ENCODE results near the gene PRPF40A. TPM values are rescaled to one million over a fixed set of nuclear protein-coding genes. Genes with fewer than 3 reads are reported as not detected.

Gene PRPF40A
- total and polyA plus RNA-seq, 2 of the 13 experiments (the other 11 are each of a cell fraction or from before 2014, with no cell fraction given) = 146 to 207 TPM

DNA sequence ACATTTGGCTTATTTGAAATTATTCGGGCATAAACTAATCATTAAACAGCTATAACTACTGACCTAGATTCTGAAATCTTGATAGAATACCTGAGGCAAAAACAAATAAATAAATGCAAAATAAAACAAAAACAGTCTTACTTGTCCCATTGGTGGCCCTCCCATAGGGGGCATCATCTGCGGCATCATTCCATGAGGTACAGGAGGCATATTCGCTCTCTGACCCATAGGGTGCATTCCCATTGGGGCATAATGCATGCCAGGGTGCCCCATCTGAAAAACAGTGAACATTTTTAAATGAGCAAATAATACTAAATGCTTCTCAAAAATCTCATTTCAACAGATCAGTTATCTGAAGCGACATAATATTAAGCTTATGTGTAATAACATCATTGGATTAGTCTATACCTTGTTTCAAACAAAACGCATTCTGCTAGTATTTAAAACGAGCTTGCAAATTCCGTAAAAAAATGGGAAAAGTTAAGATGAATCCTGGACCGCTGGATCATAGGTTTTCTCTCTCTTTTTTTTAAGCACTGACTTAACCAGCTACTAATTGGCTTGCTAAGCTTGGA is 1.3 kb downstream of the PRPF40A start:
- Histone ChIP-seq H2AFZ (ENCODE audit: low read length) (no peak overlapping the region), H3K79me2 (ENCODE audit: insufficient read depth, low read length) (peaks cover 85% of the 10 kb centered on the region), H3K4me3 (replicated peaks in 1 of 3; ENCODE audit: insufficient read depth in 1 of 3, low read depth in 2 of 3, low read length in 3 of 3) (peak overlapping the region; percentile 75 to 96 (median 82)), H3K27ac (ENCODE audit: extremely low read length, insufficient read depth, low read length) (peak overlapping the region; percentile 97), H3K4me1 (ENCODE audit: insufficient read depth, low read length) (peaks cover 48% of the 10 kb centered on the region), H3K9ac (ENCODE audit: insufficient read depth, low read depth, low read length) (peak overlapping the region; percentile 96), H3K9me3 (ENCODE audit: low read length) (no peaks in the 10 kb centered on the region), H3K4me2 (ENCODE audit: low read depth, low read length) (peak overlapping the region; percentile 78), H3K27me3 (ENCODE audit: control insufficient read depth in 1 of 2, insufficient read depth in 2 of 2, low read length in 2 of 2) (no peaks in the 10 kb centered on the region; a peak in 1 of 5 replicates), H4K20me1 (ENCODE audit: insufficient read depth, low read length) (peaks cover 50% of the 10 kb centered on the region), H3K36me3 (replicated peaks in 1 of 2; ENCODE audit: control insufficient read depth in 1 of 2, insufficient read depth in 2 of 2, low read length in 2 of 2) (peaks cover 1 to 32% of the 10 kb centered on the region in 2 experiments; a peak in 4 of 5 replicates)
- ChIA-PET CTCF (ENCODE audit: low intra/inter-chr PET ratio, low total read pairs) (no interaction called here), POLR2A (interaction anchor here (1.8 to 2.3 kb wide), 4 partner anchors 11 to 742 kb away, joined by 8 to 20 read pairs (median 14); partner anchors contain the start of gene STAM2)
- 4% methylated on average over 8 of the region's 8 CpGs for WGBS (ENCODE audit: low lambda C conversion rate)
- BruUV-seq (replicated peaks) = no TSS peak
- intact Hi-C loops (cut with micrococcal nuclease; ENCODE audit: unreplicated experiment) = loop anchor here (1.0 to 5.0 kb wide), 2 partner anchors 24 to 539 kb away; partner anchors contain the start of gene STAM2
- in situ Hi-C loops (cut with HindIII; ENCODE audit: extremely low pct_ligation_motif_present, low pct_unique_long_range_greater_than_20kb) = loop anchor here (5.0 to 10.0 kb wide), 2 partner anchors 539 to 891 kb away; partner anchors contain the start of genes ARL5A and STAM2
- peak; percentile 84 for DNase-seq (ENCODE audit: low spot score)
- FAIRE-seq = peak; percentile 67
- ATAC-seq = no peak
- no peak for TF ChIP-seq ZC3H13 (CRISPR knock-in tag; IDR thresholded peaks at IDR 0.05)
- peak; percentile 36; the same call in 1 of the 2 replicates for TF ChIP-seq ZNF331 (CRISPR knock-in tag; IDR thresholded peaks at IDR 0.05)
- peak; percentile 73 for TF ChIP-seq CTCF (CRISPR knock-in tag; IDR thresholded peaks at IDR 0.05)
- TF ChIP-seq, protein P1, sequence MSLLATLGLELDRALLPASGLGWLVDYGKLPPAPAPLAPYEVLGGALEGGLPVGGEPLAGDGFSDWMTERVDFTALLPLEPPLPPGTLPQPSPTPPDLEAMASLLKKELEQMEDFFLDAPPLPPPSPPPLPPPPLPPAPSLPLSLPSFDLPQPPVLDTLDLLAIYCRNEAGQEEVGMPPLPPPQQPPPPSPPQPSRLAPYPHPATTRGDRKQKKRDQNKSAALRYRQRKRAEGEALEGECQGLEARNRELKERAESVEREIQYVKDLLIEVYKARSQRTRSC (CRISPR knock-in tag; IDR thresholded peaks at IDR 0.05; ENCODE audit: low read depth) = no peak
- TF ChIP-seq SIN3A (IDR thresholded peaks at IDR 0.05; ENCODE audit: borderline replicate concordance, low read depth, low read length) = 0 out of 2 replicates have a peak, but pooled peaks have one; percentile 56
- TF ChIP-seq, protein P2, sequence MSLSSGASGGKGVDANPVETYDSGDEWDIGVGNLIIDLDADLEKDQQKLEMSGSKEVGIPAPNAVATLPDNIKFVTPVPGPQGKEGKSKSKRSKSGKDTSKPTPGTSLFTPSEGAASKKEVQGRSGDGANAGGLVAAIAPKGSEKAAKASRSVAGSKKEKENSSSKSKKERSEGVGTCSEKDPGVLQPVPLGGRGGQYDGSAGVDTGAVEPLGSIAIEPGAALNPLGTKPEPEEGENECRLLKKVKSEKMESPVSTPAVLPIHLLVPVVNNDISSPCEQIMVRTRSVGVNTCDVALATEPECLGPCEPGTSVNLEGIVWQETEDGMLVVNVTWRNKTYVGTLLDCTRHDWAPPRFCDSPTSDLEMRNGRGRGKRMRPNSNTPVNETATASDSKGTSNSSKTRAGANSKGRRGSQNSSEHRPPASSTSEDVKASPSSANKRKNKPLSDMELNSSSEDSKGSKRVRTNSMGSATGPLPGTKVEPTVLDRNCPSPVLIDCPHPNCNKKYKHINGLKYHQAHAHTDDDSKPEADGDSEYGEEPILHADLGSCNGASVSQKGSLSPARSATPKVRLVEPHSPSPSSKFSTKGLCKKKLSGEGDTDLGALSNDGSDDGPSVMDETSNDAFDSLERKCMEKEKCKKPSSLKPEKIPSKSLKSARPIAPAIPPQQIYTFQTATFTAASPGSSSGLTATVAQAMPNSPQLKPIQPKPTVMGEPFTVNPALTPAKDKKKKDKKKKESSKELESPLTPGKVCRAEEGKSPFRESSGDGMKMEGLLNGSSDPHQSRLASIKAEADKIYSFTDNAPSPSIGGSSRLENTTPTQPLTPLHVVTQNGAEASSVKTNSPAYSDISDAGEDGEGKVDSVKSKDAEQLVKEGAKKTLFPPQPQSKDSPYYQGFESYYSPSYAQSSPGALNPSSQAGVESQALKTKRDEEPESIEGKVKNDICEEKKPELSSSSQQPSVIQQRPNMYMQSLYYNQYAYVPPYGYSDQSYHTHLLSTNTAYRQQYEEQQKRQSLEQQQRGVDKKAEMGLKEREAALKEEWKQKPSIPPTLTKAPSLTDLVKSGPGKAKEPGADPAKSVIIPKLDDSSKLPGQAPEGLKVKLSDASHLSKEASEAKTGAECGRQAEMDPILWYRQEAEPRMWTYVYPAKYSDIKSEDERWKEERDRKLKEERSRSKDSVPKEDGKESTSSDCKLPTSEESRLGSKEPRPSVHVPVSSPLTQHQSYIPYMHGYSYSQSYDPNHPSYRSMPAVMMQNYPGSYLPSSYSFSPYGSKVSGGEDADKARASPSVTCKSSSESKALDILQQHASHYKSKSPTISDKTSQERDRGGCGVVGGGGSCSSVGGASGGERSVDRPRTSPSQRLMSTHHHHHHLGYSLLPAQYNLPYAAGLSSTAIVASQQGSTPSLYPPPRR (CRISPR knock-in tag; IDR thresholded peaks at IDR 0.05; ENCODE audit: borderline replicate concordance) = no peak
- TF ChIP-seq, protein P3, sequence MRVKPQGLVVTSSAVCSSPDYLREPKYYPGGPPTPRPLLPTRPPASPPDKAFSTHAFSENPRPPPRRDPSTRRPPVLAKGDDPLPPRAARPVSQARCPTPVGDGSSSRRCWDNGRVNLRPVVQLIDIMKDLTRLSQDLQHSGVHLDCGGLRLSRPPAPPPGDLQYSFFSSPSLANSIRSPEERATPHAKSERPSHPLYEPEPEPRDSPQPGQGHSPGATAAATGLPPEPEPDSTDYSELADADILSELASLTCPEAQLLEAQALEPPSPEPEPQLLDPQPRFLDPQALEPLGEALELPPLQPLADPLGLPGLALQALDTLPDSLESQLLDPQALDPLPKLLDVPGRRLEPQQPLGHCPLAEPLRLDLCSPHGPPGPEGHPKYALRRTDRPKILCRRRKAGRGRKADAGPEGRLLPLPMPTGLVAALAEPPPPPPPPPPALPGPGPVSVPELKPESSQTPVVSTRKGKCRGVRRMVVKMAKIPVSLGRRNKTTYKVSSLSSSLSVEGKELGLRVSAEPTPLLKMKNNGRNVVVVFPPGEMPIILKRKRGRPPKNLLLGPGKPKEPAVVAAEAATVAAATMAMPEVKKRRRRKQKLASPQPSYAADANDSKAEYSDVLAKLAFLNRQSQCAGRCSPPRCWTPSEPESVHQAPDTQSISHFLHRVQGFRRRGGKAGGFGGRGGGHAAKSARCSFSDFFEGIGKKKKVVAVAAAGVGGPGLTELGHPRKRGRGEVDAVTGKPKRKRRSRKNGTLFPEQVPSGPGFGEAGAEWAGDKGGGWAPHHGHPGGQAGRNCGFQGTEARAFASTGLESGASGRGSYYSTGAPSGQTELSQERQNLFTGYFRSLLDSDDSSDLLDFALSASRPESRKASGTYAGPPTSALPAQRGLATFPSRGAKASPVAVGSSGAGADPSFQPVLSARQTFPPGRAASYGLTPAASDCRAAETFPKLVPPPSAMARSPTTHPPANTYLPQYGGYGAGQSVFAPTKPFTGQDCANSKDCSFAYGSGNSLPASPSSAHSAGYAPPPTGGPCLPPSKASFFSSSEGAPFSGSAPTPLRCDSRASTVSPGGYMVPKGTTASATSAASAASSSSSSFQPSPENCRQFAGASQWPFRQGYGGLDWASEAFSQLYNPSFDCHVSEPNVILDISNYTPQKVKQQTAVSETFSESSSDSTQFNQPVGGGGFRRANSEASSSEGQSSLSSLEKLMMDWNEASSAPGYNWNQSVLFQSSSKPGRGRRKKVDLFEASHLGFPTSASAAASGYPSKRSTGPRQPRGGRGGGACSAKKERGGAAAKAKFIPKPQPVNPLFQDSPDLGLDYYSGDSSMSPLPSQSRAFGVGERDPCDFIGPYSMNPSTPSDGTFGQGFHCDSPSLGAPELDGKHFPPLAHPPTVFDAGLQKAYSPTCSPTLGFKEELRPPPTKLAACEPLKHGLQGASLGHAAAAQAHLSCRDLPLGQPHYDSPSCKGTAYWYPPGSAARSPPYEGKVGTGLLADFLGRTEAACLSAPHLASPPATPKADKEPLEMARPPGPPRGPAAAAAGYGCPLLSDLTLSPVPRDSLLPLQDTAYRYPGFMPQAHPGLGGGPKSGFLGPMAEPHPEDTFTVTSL (CRISPR knock-in tag; IDR thresholded peaks at IDR 0.05; ENCODE audit: borderline replicate concordance) = no peak
- TF ChIP-seq ZNF878 (CRISPR knock-in tag; IDR thresholded peaks at IDR 0.05) = no peak
- TF ChIP-seq GATAD2A (CRISPR knock-in tag; IDR thresholded peaks at IDR 0.05) = 0 out of 2 replicates have a peak, but pooled peaks have one; percentile 31

Data from HepG2 (cell line).